ENCODE measurements around the gene RHBDD1.

RHBDD1 gene

DNA sequence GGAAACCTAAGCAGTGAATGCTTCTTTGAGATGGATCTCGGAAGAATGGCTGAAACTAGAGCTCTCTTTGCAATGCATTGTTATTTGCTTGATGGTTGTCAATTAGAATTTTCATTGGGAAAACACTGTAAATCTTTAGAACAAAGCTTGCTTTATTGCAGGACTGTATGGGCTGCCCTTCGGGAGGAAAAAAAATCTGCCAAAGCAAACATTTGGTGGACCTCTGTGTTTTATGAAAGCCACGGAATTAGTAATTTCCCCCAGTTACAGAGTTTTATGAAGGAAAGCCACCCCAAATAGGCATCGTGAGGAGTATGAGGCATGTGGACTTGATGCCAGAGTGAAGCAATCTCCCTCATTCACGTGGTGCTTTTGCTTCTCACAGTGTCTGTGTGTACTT, 33.5 kb downstream of the RHBDD1 start:
- no peak overlapping the region for H3K4me3 ChIP-seq (ENCODE audit: low read length)

GRCh38 chr2:226873051-226873620, 37.3 kb downstream of the RHBDD1 start:
- Histone ChIP-seq H3K27me3 (ENCODE audit: insufficient read depth, low read length) (no peaks in the 10 kb centered on the region), H3K9me3 (ENCODE audit: low read length) (peaks cover 4% of the 10 kb centered on the region), H3K4me3 (ENCODE audit: low read length) (no peak overlapping the region), H3K4me1 (ENCODE audit: insufficient read depth, low read length) (peaks cover 22% of the 10 kb centered on the region), H2AFZ (ENCODE audit: low read depth, low read length) (no peak overlapping the region), H3K36me3 (ENCODE audit: insufficient read depth, low read length) (no peaks in the 10 kb centered on the region)

More for the DNA sequence above, 33.5 kb downstream of the RHBDD1 start:
- H3K36me3 ChIP-seq (ENCODE audit: insufficient read depth, low read length), result peaks cover 5% of the 10 kb centered on the region
- H3K9me3 ChIP-seq (ENCODE audit: low read length), result peaks cover 2% of the 10 kb centered on the region
- H2AFZ ChIP-seq (ENCODE audit: low read depth, low read length), result no peak overlapping the region
- H3K27me3 ChIP-seq (ENCODE audit: insufficient read depth, low read length), result no peaks in the 10 kb centered on the region
- peaks cover 20% of the 10 kb centered on the region for H3K4me1 ChIP-seq (ENCODE audit: insufficient read depth, low read length)

GRCh38 chr2:226873826-226874225, 38.0 kb downstream of the RHBDD1 start:
- H3K27me3 ChIP-seq (ENCODE audit: insufficient read depth, low read length), result no peaks in the 10 kb centered on the region
- H3K9me3 ChIP-seq (ENCODE audit: low read length), result peaks cover 4% of the 10 kb centered on the region
- H3K36me3 ChIP-seq (ENCODE audit: insufficient read depth, low read length), result no peaks in the 10 kb centered on the region
- H3K4me3 ChIP-seq (ENCODE audit: low read length), result no peak overlapping the region
- H2AFZ ChIP-seq (ENCODE audit: low read depth, low read length), result no peak overlapping the region
- peaks cover 15% of the 10 kb centered on the region for H3K4me1 ChIP-seq (ENCODE audit: insufficient read depth, low read length)

- H3K4me1 ChIP-seq (ENCODE audit: insufficient read depth, low read length), result peaks cover 6% of the 10 kb centered on the region
- H3K9me3 ChIP-seq (ENCODE audit: low read length), result peaks cover 4% of the 10 kb centered on the region
- no peak overlapping the region for H3K4me3 ChIP-seq (ENCODE audit: low read length)
- no peaks in the 10 kb centered on the region for H3K36me3 ChIP-seq (ENCODE audit: insufficient read depth, low read length)
- no peaks in the 10 kb centered on the region for H3K27me3 ChIP-seq (ENCODE audit: insufficient read depth, low read length)
- H2AFZ ChIP-seq (ENCODE audit: low read depth, low read length), result no peak overlapping the region
These were observed 38.9 kb downstream of the RHBDD1 start for GRCh38 chr2:226874749-226875148.

DNA sequence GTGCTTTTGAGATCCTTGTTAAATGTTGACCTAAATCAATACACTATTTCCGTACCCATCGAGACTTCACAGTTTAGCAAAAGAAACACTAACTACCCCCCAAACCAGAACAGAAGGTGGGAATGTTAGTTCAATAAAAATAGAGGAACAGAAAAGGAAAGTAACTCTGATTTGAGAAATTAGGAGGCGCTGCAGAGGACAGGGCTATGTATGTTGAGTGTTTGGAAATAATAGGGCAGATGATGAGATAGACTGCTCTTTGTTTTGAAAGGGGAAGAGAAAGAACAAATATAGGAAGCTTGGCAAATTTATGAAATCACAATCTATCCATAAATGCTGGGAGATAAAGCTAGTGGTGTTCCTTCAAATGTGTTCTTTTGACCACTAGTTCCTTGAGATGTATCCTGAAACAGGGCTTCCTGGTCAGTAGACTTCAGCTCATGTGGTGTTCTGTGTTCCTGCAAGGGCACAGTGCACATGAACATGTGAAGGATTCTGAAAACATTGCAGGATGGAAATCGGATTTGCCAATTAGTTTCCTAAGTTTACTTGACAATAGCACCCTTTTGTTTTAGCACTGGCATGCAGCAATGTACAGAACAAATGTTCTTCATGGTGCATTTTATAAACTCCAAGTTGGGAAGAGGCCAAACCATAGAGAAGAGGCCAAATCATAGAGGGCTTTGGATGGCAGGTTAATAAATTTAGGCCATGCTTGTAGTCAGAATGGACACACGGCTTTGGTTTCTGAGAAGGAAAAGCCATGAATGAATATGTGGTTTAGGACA, 39.8 kb downstream of the RHBDD1 start:
- peaks cover 4% of the 10 kb centered on the region for H3K9me3 ChIP-seq (ENCODE audit: low read length)
- H3K27me3 ChIP-seq (ENCODE audit: insufficient read depth, low read length), result no peaks in the 10 kb centered on the region
- no peak overlapping the region for H3K4me3 ChIP-seq (ENCODE audit: low read length)
- no peak overlapping the region for H2AFZ ChIP-seq (ENCODE audit: low read depth, low read length)
- no peaks in the 10 kb centered on the region for H3K36me3 ChIP-seq (ENCODE audit: insufficient read depth, low read length)
- peaks cover 5% of the 10 kb centered on the region for H3K4me1 ChIP-seq (ENCODE audit: insufficient read depth, low read length)

DNA sequence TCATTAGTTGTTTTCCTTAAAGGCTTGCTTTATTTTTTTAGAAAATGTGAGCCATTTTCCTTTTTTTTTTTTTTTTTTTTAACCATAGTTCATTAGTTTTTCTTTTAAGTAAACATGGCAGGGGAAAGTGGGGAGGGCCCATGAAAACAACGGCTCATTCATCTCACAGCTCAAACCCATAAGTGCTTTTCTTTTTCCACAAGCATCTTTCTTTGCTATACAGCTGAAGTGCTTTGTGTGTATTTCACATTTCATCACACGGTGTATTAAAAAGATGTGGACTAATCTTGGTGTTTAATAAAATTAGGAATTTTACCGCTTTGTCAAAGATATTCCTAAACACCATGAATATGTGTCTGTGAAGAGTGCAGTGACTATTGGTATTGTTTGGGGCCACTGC, 41.6 kb downstream of the RHBDD1 start:
- H3K27me3 ChIP-seq (ENCODE audit: insufficient read depth, low read length), result no peaks in the 10 kb centered on the region
- no peak overlapping the region for H2AFZ ChIP-seq (ENCODE audit: low read depth, low read length)
- H3K36me3 ChIP-seq (ENCODE audit: insufficient read depth, low read length), result no peaks in the 10 kb centered on the region
- H3K9me3 ChIP-seq (ENCODE audit: low read length), result peaks cover 4% of the 10 kb centered on the region
- no peak overlapping the region for H3K4me3 ChIP-seq (ENCODE audit: low read length)
- peaks cover 5% of the 10 kb centered on the region for H3K4me1 ChIP-seq (ENCODE audit: insufficient read depth, low read length)

DNA sequence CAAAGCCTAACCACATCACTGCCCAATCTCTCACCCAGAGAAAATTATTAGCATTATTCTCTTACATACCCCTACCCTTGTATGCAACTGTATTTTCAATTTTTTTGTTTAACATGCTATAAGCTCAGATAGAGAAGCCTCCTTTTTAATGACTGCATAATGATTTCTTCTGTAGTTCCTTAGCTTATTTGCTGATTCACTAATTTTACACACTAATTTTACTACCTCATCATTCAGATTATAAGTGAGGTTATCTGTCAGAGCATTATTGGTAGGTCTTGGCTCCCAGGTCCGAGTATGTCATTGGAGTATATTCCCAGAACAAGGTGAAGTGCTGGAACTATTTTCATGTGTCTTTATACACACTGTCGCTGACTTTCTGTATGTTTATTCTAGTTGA, 45.4 kb downstream of the RHBDD1 start:
- H3K4me3 ChIP-seq (ENCODE audit: low read length), result no peak overlapping the region
- no peaks in the 10 kb centered on the region for H3K36me3 ChIP-seq (ENCODE audit: insufficient read depth, low read length)
- no peak overlapping the region for H2AFZ ChIP-seq (ENCODE audit: low read depth, low read length)
- H3K27me3 ChIP-seq (ENCODE audit: insufficient read depth, low read length), result no peaks in the 10 kb centered on the region
- no peaks in the 10 kb centered on the region for H3K4me1 ChIP-seq (ENCODE audit: insufficient read depth, low read length)
- peaks cover 2% of the 10 kb centered on the region for H3K9me3 ChIP-seq (ENCODE audit: low read length)

- Histone ChIP-seq H3K4me1 (ENCODE audit: insufficient read depth, low read length) (no peaks in the 10 kb centered on the region), H2AFZ (ENCODE audit: low read depth, low read length) (no peak overlapping the region), H3K27me3 (ENCODE audit: insufficient read depth, low read length) (no peaks in the 10 kb centered on the region), H3K36me3 (ENCODE audit: insufficient read depth, low read length) (no peaks in the 10 kb centered on the region), H3K4me3 (ENCODE audit: low read length) (no peak overlapping the region), H3K9me3 (ENCODE audit: low read length) (peaks cover 2% of the 10 kb centered on the region)
These were observed 46.8 kb downstream of the RHBDD1 start for GRCh38 chr2:226882606-226883005.

DNA sequence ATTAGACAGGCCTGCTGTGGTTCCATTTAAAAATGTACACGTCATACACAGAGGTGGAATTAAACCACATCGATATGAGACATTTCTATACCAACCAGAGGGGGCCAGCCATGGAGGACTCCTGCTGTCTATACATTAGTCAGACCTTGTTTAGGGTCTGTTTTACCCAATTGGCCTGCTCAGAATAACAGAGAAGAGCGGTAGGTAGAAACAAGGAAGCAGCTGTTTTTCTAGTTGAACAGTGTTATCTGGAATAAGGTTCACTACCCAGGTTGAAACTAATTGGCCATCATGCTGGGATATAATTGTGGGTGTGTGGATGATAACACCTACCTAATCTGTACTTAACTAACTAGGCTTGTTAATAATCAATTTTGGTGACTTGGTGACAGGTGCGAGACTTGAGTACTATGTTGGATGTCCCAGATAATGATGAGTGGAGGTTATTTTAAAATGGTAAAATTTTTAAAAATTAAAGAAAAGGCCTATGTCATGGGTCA, 47.5 kb downstream of the RHBDD1 start:
- Histone ChIP-seq H3K27me3 (ENCODE audit: insufficient read depth, low read length) (no peaks in the 10 kb centered on the region), H3K9me3 (ENCODE audit: low read length) (peaks cover 2% of the 10 kb centered on the region), H3K4me3 (ENCODE audit: low read length) (no peak overlapping the region), H3K4me1 (ENCODE audit: insufficient read depth, low read length) (no peaks in the 10 kb centered on the region), H3K36me3 (ENCODE audit: insufficient read depth, low read length) (no peaks in the 10 kb centered on the region), H2AFZ (ENCODE audit: low read depth, low read length) (no peak overlapping the region)

GRCh38 chr2:226884166-226884565, 48.3 kb downstream of the RHBDD1 start:
- Histone ChIP-seq H2AFZ (ENCODE audit: low read depth, low read length) (no peak overlapping the region), H3K4me1 (ENCODE audit: insufficient read depth, low read length) (peaks cover 4% of the 10 kb centered on the region), H3K4me3 (ENCODE audit: low read length) (no peak overlapping the region), H3K9me3 (ENCODE audit: low read length) (peaks cover 2% of the 10 kb centered on the region), H3K27me3 (ENCODE audit: insufficient read depth, low read length) (no peaks in the 10 kb centered on the region), H3K36me3 (ENCODE audit: insufficient read depth, low read length) (no peaks in the 10 kb centered on the region)

GRCh38 chr2:226885769-226886435, 50.0 kb downstream of the RHBDD1 start:
- Histone ChIP-seq H3K9me3 (ENCODE audit: low read length) (peaks cover 2% of the 10 kb centered on the region), H3K4me1 (ENCODE audit: insufficient read depth, low read length) (peaks cover 4% of the 10 kb centered on the region), H3K27me3 (ENCODE audit: insufficient read depth, low read length) (no peaks in the 10 kb centered on the region), H3K36me3 (ENCODE audit: insufficient read depth, low read length) (no peaks in the 10 kb centered on the region), H2AFZ (ENCODE audit: low read depth, low read length) (no peak overlapping the region), H3K4me3 (ENCODE audit: low read length) (no peak overlapping the region)

GRCh38 chr2:226887940-226888339, 52.1 kb downstream of the RHBDD1 start:
- Histone ChIP-seq H3K9me3 (ENCODE audit: low read length) (peaks cover 2% of the 10 kb centered on the region), H3K36me3 (ENCODE audit: insufficient read depth, low read length) (no peaks in the 10 kb centered on the region), H3K4me3 (ENCODE audit: low read length) (no peak overlapping the region), H3K4me1 (ENCODE audit: insufficient read depth, low read length) (peaks cover 6% of the 10 kb centered on the region), H3K27me3 (ENCODE audit: insufficient read depth, low read length) (no peaks in the 10 kb centered on the region), H2AFZ (ENCODE audit: low read depth, low read length) (no peak overlapping the region)

DNA sequence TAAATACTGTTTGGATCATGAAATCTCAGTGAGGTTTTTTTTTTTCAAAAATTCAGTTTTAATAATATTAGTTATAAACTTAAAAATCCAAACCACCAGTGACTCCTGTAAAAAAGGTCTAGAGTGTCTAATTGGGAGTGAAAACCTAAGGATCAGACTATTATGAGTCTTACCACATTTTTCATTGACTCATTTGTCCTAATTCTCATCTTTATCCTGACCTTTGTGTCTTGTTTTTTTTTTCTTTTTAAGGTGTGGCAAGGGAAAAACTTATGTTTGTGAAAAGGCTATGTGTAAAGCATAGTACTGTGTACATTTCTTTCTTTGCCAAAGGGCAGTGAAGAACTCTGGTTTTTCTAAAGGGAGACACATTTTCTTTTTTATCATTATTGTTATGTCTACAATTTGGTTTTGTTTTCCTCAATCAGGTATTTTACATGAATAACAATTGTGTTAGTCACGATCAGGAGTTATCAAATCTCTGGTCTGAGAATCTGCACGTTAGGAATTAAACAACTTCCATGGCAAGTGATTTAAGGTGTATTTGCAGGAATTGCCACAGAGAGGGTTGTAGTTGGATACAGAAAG, 52.6 kb downstream of the RHBDD1 start:
- no peak overlapping the region for H3K4me3 ChIP-seq (ENCODE audit: low read length)
- no peaks in the 10 kb centered on the region for H3K27me3 ChIP-seq (ENCODE audit: insufficient read depth, low read length)
- no peak overlapping the region for H2AFZ ChIP-seq (ENCODE audit: low read depth, low read length)
- peaks cover 6% of the 10 kb centered on the region for H3K4me1 ChIP-seq (ENCODE audit: insufficient read depth, low read length)
- H3K36me3 ChIP-seq (ENCODE audit: insufficient read depth, low read length), result no peaks in the 10 kb centered on the region
- H3K9me3 ChIP-seq (ENCODE audit: low read length), result peaks cover 2% of the 10 kb centered on the region

Measured in neuron (in vitro differentiated cells).